Neural cell (in vitro differentiated cells): ENCODE data around the gene FNDC3A. TPM values are rescaled to one million over a fixed set of nuclear protein-coding genes. Genes with fewer than 3 reads are reported as not detected.

Experiments
- H2AFZ ChIP-seq: fragments of 200-600, 300-800 bp; sonication (generic), shearing (Covaris generic); 2 replicates; pipeline ENCODE4 v1.6.0; 2014; ENCODE audit warnings: low read depth, mild to moderate bottlenecking, antibody characterized with exemption, low read length, moderate library complexity
- H3F3A ChIP-seq: fragments of 200-600 bp; shearing (Covaris generic); 2 replicates; pipeline ENCODE4 v1.6.1; 2016; ENCODE audit warnings: mild to moderate bottlenecking, moderate library complexity, mixed read lengths, antibody characterized with exemption, low read length; ENCODE audit not compliant: insufficient read depth, poor library complexity, severe bottlenecking
- H3K27ac ChIP-seq: fragments of 200-600, 300-800 bp; sonication (generic), shearing (Covaris generic); 2 replicates; pipeline ENCODE4 v1.5.1; 2014; ENCODE audit warnings: mild to moderate bottlenecking, low read length, moderate library complexity
- H3K27me3 ChIP-seq: fragments of 300-800, 200-600 bp; sonication (generic), shearing (Covaris generic); 2 replicates; pipeline ENCODE4 v1.6.0; 2014; ENCODE audit warnings: mild to moderate bottlenecking, low read depth, low read length, moderate library complexity; ENCODE audit not compliant: insufficient read depth
- H3K36me3 ChIP-seq: fragments of 300-800, 200-600 bp; sonication (generic), shearing (Covaris generic); 2 replicates; pipeline ENCODE4 v1.5.1; 2014; ENCODE audit warnings: mild to moderate bottlenecking, antibody characterized with exemption, low read length, moderate library complexity; ENCODE audit not compliant: insufficient read depth
- H3K4me2 ChIP-seq: fragments of 300-800, 200-600 bp; sonication (generic), shearing (Covaris generic); 2 replicates; pipeline ENCODE4 v1.6.0; 2014; ENCODE audit warnings: mild to moderate bottlenecking, low read length
- H3K4me3 ChIP-seq: fragments of 300-800, 200-600 bp; sonication (generic), shearing (Covaris generic); 2 replicates; pipeline ENCODE4 v1.5.1; 2014; ENCODE audit warnings: mild to moderate bottlenecking, low read length, moderate library complexity
- H3K79me2 ChIP-seq: fragments of 200-600 bp; shearing (Covaris generic); replicated peaks from 2 replicates; pipeline ENCODE4 v1.6.0; 2014; ENCODE audit warnings: mild to moderate bottlenecking, low read length, moderate library complexity; ENCODE audit not compliant: insufficient read depth
- H3K9ac ChIP-seq: fragments of 300-800, 200-600 bp; sonication (generic), shearing (Covaris generic); 2 replicates; pipeline ENCODE4 v1.6.1; 2016; ENCODE audit warnings: mild to moderate bottlenecking, low read length, mixed read lengths
- H3K9me2 ChIP-seq: fragments of 200-600 bp; shearing (Covaris generic); 2 replicates; pipeline ENCODE4 v1.6.1; 2016; ENCODE audit warnings: mild to moderate bottlenecking, low read length, mixed read lengths; ENCODE audit not compliant: insufficient read depth
- H3K9me3 ChIP-seq: fragments of 200-600, 300-800 bp; sonication (generic), shearing (Covaris generic); 2 replicates; pipeline ENCODE4 v1.6.1; 2016; ENCODE audit warnings: mild to moderate bottlenecking, mixed run types, low read length, moderate library complexity, mixed read lengths
- H4K20me1 ChIP-seq: fragments of 200-600 bp; shearing (Covaris generic); 2 replicates; pipeline ENCODE4 v1.6.1; 2016; ENCODE audit warnings: mild to moderate bottlenecking, mixed run types; ENCODE audit not compliant: insufficient read depth
- EP300 ChIP-seq: fragments of 450-650 bp; conservative IDR thresholded peaks from 2 replicates; pipeline ENCODE4 v1.6.1; 2014; ENCODE audit warnings: antibody characterized with exemption, mild to moderate bottlenecking, moderate library complexity; ENCODE audit not compliant: poor library complexity, severe bottlenecking
- EZH2 ChIP-seq: fragments of 200-600, 300-800 bp; shearing (Covaris generic), sonication (generic); IDR thresholded peaks from 2 replicates; pipeline ENCODE4 v1.6.1; 2014; ENCODE audit warnings: antibody characterized with exemption, low read length, borderline replicate concordance, mild to moderate bottlenecking; ENCODE audit not compliant: insufficient read depth, poor library complexity, severe bottlenecking
- MXI1 ChIP-seq: fragments of 450-650 bp; conservative IDR thresholded peaks from 2 replicates; pipeline ENCODE4 v1.6.1; 2014; ENCODE audit warnings: antibody characterized with exemption, mild to moderate bottlenecking; ENCODE audit not compliant: poor library complexity, severe bottlenecking
- POLR2AphosphoS5 ChIP-seq: IDR thresholded peaks from 2 replicates; pipeline ENCODE4 v1.6.1; 2012
- RAD21 ChIP-seq: fragments of 450-650 bp; conservative IDR thresholded peaks from 2 replicates; pipeline ENCODE4 v1.6.1; 2014; ENCODE audit warnings: antibody characterized with exemption, mild to moderate bottlenecking, moderate library complexity
- SMC3 ChIP-seq: fragments of 450-650 bp; conservative IDR thresholded peaks from 2 replicates; pipeline ENCODE4 v1.6.1; 2014; ENCODE audit warnings: antibody characterized with exemption, mild to moderate bottlenecking, moderate library complexity; ENCODE audit not compliant: poor library complexity
- TAF1 ChIP-seq: IDR thresholded peaks from 2 replicates; pipeline ENCODE4 v1.6.1; 2012; ENCODE audit warnings: low read depth
- polyA plus RNA-seq: library from polyadenylated mRNA; depleted of rRNA; stranded (reverse); fragments of >200 nt; gene quantifications from 2 replicates; pipeline ENCODE4 v1.2.3, GENCODE V29; 2014
- TF ChIP-seq, protein P1 (sequence below): IDR thresholded peaks from 2 replicates; pipeline ENCODE4 v1.6.1; 2012; ENCODE audit warnings: borderline replicate concordance
- TF ChIP-seq, protein P2 (sequence below): fragments of 450-650 bp; IDR thresholded peaks from 2 replicates; pipeline ENCODE4 v1.5.1; 2014; ENCODE audit warnings: antibody characterized with exemption, mild to moderate bottlenecking, moderate library complexity; ENCODE audit not compliant: poor library complexity, severe bottlenecking

Gene FNDC3A
- polyA plus RNA-seq, 1 donor from 2014 or later: 83.8 TPM

DNA sequence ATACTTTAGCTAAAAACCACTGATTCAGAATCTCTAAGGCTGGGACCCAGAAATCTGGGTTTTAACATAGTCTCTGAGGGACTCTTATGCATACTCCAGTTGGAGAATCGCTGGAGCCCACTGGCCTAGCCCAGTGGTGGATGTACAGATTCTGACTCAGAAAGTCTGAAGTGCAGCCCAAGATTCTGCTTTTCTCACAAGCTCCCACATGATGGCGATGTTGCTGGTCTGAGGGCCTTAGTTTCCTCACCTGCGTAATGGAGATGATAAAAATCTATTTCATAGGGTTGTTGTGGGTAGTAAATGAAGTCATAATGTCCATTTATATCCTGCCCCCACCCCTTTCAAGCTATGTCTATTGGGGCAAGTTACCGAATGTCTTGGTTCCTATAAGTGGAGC lies 264.3 kb downstream of the FNDC3A start:
- no peaks in the 10 kb centered on the region for H3K27me3 ChIP-seq
- H4K20me1 ChIP-seq: no peaks in the 10 kb centered on the region
- H3K9me2 ChIP-seq: no peaks in the 10 kb centered on the region
- no peaks in the 10 kb centered on the region for H3F3A ChIP-seq
- H2AFZ ChIP-seq: no peak overlapping the region
- H3K9ac ChIP-seq: no peak overlapping the region
- no peak overlapping the region for H3K27ac ChIP-seq
- no peaks in the 10 kb centered on the region for H3K36me3 ChIP-seq
- no peaks in the 10 kb centered on the region for H3K79me2 ChIP-seq
- no peak overlapping the region for H3K4me2 ChIP-seq
- no peaks in the 10 kb centered on the region for H3K9me3 ChIP-seq
- no peak overlapping the region for H3K4me3 ChIP-seq
- TF ChIP-seq POLR2AphosphoS5: no peak
- TF ChIP-seq RAD21: no peak
- no peak for TF ChIP-seq MXI1
- TF ChIP-seq TAF1: no peak
- TF ChIP-seq, protein P1, sequence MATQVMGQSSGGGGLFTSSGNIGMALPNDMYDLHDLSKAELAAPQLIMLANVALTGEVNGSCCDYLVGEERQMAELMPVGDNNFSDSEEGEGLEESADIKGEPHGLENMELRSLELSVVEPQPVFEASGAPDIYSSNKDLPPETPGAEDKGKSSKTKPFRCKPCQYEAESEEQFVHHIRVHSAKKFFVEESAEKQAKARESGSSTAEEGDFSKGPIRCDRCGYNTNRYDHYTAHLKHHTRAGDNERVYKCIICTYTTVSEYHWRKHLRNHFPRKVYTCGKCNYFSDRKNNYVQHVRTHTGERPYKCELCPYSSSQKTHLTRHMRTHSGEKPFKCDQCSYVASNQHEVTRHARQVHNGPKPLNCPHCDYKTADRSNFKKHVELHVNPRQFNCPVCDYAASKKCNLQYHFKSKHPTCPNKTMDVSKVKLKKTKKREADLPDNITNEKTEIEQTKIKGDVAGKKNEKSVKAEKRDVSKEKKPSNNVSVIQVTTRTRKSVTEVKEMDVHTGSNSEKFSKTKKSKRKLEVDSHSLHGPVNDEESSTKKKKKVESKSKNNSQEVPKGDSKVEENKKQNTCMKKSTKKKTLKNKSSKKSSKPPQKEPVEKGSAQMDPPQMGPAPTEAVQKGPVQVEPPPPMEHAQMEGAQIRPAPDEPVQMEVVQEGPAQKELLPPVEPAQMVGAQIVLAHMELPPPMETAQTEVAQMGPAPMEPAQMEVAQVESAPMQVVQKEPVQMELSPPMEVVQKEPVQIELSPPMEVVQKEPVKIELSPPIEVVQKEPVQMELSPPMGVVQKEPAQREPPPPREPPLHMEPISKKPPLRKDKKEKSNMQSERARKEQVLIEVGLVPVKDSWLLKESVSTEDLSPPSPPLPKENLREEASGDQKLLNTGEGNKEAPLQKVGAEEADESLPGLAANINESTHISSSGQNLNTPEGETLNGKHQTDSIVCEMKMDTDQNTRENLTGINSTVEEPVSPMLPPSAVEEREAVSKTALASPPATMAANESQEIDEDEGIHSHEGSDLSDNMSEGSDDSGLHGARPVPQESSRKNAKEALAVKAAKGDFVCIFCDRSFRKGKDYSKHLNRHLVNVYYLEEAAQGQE: no peak
- no peak for TF ChIP-seq SMC3
- TF ChIP-seq, protein P2, sequence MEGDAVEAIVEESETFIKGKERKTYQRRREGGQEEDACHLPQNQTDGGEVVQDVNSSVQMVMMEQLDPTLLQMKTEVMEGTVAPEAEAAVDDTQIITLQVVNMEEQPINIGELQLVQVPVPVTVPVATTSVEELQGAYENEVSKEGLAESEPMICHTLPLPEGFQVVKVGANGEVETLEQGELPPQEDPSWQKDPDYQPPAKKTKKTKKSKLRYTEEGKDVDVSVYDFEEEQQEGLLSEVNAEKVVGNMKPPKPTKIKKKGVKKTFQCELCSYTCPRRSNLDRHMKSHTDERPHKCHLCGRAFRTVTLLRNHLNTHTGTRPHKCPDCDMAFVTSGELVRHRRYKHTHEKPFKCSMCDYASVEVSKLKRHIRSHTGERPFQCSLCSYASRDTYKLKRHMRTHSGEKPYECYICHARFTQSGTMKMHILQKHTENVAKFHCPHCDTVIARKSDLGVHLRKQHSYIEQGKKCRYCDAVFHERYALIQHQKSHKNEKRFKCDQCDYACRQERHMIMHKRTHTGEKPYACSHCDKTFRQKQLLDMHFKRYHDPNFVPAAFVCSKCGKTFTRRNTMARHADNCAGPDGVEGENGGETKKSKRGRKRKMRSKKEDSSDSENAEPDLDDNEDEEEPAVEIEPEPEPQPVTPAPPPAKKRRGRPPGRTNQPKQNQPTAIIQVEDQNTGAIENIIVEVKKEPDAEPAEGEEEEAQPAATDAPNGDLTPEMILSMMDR: no peak
- no peak for TF ChIP-seq EP300
- no peak for TF ChIP-seq EZH2

DNA sequence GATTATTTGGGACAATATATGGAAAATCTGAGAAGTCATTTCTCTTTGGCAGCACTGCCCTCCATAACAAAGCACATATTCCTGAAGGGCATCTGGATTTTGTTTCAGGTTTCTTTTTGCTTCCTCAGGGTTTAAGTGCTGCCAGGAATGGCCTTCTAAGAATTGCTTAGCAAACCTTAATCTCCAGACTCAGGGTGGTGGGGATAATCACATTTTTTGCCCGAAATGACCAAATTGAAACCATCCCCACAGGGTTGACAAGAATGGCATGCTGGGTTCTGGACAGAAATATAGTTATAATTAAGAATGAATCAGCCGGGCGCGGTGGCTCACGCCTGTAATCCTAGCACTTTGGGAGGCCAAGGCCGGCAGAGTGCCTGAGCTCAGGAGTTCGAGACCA lies 265.6 kb downstream of the FNDC3A start:
- TF ChIP-seq SMC3: no peak
- no peak for TF ChIP-seq EP300
- TF ChIP-seq, protein P1: no peak
- TF ChIP-seq, protein P2: no peak
- no peak for TF ChIP-seq EZH2
- no peak for TF ChIP-seq RAD21
- no peak for TF ChIP-seq MXI1
- H3K27me3 ChIP-seq: no peaks in the 10 kb centered on the region
- no peak overlapping the region for H3K4me3 ChIP-seq
- no peaks in the 10 kb centered on the region for H3K9me3 ChIP-seq
- H3F3A ChIP-seq: no peaks in the 10 kb centered on the region
- no peaks in the 10 kb centered on the region for H3K79me2 ChIP-seq
- H3K9me2 ChIP-seq: no peaks in the 10 kb centered on the region
- H3K27ac ChIP-seq: no peak overlapping the region
- H2AFZ ChIP-seq: no peak overlapping the region
- no peaks in the 10 kb centered on the region for H4K20me1 ChIP-seq
- no peak overlapping the region for H3K4me2 ChIP-seq
- no peaks in the 10 kb centered on the region for H3K36me3 ChIP-seq
- H3K9ac ChIP-seq: no peak overlapping the region
